OCI-LY3 (cell line): ENCODE results near the gene HS1BP3.

Experiments used
- H2AFZ ChIP-seq: fragments of 200-600, 300-600 bp; shearing (Covaris generic); 2 replicates; pipeline ENCODE4 v1.6.0; 2014; ENCODE audit warnings: antibody characterized with exemption, low read depth, low read length
- H3K27ac ChIP-seq: fragments of 200-600, 300-600 bp; sonication (generic); 2 replicates; pipeline ENCODE4 v1.5.1; 2014; ENCODE audit warnings: mild to moderate bottlenecking, low read length, moderate library complexity, mixed read lengths
- H3K27me3 ChIP-seq: fragments of 200-600, 300-600 bp; sonication (generic); 2 replicates; pipeline ENCODE4 v1.6.1; 2014; ENCODE audit warnings: low read depth, low read length, mixed read lengths
- H3K36me3 ChIP-seq: fragments of 200-600, 300-600 bp; sonication (generic); replicated peaks from 2 replicates; pipeline ENCODE3; 2014; ENCODE audit warnings: low read depth, low read length, mixed read lengths
- H3K4me1 ChIP-seq: fragments of 300-600, 200-600 bp; sonication (generic); 2 replicates; pipeline ENCODE4 v1.6.1; 2014; ENCODE audit warnings: low read length, mixed read lengths
- H3K4me2 ChIP-seq: fragments of 200-600, 300-600 bp; sonication (generic); 2 replicates; pipeline ENCODE4 v1.6.1; 2014; ENCODE audit warnings: low read length, mixed read lengths
- H3K4me3 ChIP-seq: fragments of 300-600, 200-600 bp; sonication (generic); 2 replicates; pipeline ENCODE4 v1.5.1; 2014; ENCODE audit warnings: antibody characterized with exemption, mild to moderate bottlenecking, low read length, moderate library complexity
- H3K79me2 ChIP-seq: fragments of 300-600, 200-600 bp; shearing (Covaris generic); 2 replicates; pipeline ENCODE4 v1.6.1; 2014; ENCODE audit warnings: mild to moderate bottlenecking, low read length, mixed read lengths
- H3K9ac ChIP-seq: fragments of 300-600, 200-600 bp; shearing (Covaris generic); 2 replicates; pipeline ENCODE4 v1.6.0; 2014; ENCODE audit warnings: mild to moderate bottlenecking, low read length, moderate library complexity
- H3K9me3 ChIP-seq: fragments of 200-600, 300-600 bp; shearing (Covaris generic); 2 replicates; pipeline ENCODE4 v1.6.1; 2014; ENCODE audit warnings: low read length, mixed read lengths; ENCODE audit not compliant: insufficient read depth
- H4K20me1 ChIP-seq: fragments of 200-600, 300-600 bp; sonication (generic); 2 replicates; pipeline ENCODE4 v1.6.1; 2016; ENCODE audit warnings: low read length, mixed read lengths; ENCODE audit not compliant: insufficient read depth
- CTCF ChIP-seq: fragments of 200-600, 300-600 bp; sonication (generic); IDR thresholded peaks from 2 replicates; pipeline ENCODE4 v1.5.1; 2014; ENCODE audit warnings: antibody characterized with exemption, low read length, low read depth
- EZH2phosphoT487 ChIP-seq: fragments of 200-600 bp; shearing (Covaris generic); IDR thresholded peaks from 2 replicates; pipeline ENCODE4 v1.6.1; 2018; ENCODE audit warnings: antibody characterized with exemption, mixed run types, low read depth

HS1BP3 gene

GRCh38 chr2:20624156-20624883, 26.6 kb downstream of the HS1BP3 start:
- TF ChIP-seq CTCF (no peak), EZH2phosphoT487 (no peak)
- no peak overlapping the region for H3K9ac ChIP-seq
- no peaks in the 10 kb centered on the region for H3K36me3 ChIP-seq
- H3K79me2 ChIP-seq: no peaks in the 10 kb centered on the region
- H3K27me3 ChIP-seq: no peaks in the 10 kb centered on the region
- no peaks in the 10 kb centered on the region for H3K9me3 ChIP-seq
- no peaks in the 10 kb centered on the region for H3K4me1 ChIP-seq
- no peak overlapping the region for H3K4me2 ChIP-seq
- no peaks in the 10 kb centered on the region for H4K20me1 ChIP-seq
- H3K4me3 ChIP-seq: no peak overlapping the region
- H2AFZ ChIP-seq: no peak overlapping the region
- H3K27ac ChIP-seq: no peak overlapping the region

GRCh38 chr2:20623741-20624155, 27.1 kb downstream of the HS1BP3 start:
- H3K9ac ChIP-seq: no peak overlapping the region
- H3K4me2 ChIP-seq: no peak overlapping the region
- H3K36me3 ChIP-seq: no peaks in the 10 kb centered on the region
- H3K27ac ChIP-seq: no peak overlapping the region
- TF ChIP-seq EZH2phosphoT487 (no peak), CTCF (no peak)
- no peaks in the 10 kb centered on the region for H4K20me1 ChIP-seq
- no peaks in the 10 kb centered on the region for H3K9me3 ChIP-seq
- no peaks in the 10 kb centered on the region for H3K79me2 ChIP-seq
- H3K27me3 ChIP-seq: no peaks in the 10 kb centered on the region
- no peak overlapping the region for H2AFZ ChIP-seq
- H3K4me3 ChIP-seq: no peak overlapping the region
- H3K4me1 ChIP-seq: no peaks in the 10 kb centered on the region

GRCh38 chr2:20623241-20623640, 27.7 kb downstream of the HS1BP3 start:
- TF ChIP-seq EZH2phosphoT487 (no peak), CTCF (no peak)
- Histone ChIP-seq H4K20me1 (no peaks in the 10 kb centered on the region), H3K9ac (no peak overlapping the region), H3K4me1 (no peaks in the 10 kb centered on the region), H3K79me2 (no peaks in the 10 kb centered on the region), H3K4me2 (no peak overlapping the region), H2AFZ (no peak overlapping the region), H3K27me3 (no peaks in the 10 kb centered on the region), H3K27ac (no peak overlapping the region), H3K36me3 (no peaks in the 10 kb centered on the region), H3K9me3 (no peaks in the 10 kb centered on the region), H3K4me3 (no peak overlapping the region)

- TF ChIP-seq CTCF: no peak
- no peak for TF ChIP-seq EZH2phosphoT487
- no peaks in the 10 kb centered on the region for H3K9me3 ChIP-seq
Measured at GRCh38 chr2:20622731-20623130, 28.2 kb downstream of the HS1BP3 start.

More at GRCh38 chr2:20622731-20623130, 28.2 kb downstream of the HS1BP3 start:
- H3K4me2 ChIP-seq: no peak overlapping the region
- H4K20me1 ChIP-seq: no peaks in the 10 kb centered on the region
- no peak overlapping the region for H3K4me3 ChIP-seq
- no peaks in the 10 kb centered on the region for H3K79me2 ChIP-seq
- no peak overlapping the region for H3K27ac ChIP-seq
- H3K4me1 ChIP-seq: no peaks in the 10 kb centered on the region
- no peaks in the 10 kb centered on the region for H3K27me3 ChIP-seq
- H2AFZ ChIP-seq: no peak overlapping the region
- H3K9ac ChIP-seq: no peak overlapping the region
- no peaks in the 10 kb centered on the region for H3K36me3 ChIP-seq
